Peyer's patch (tissue), 4 donors: ENCODE measurements around the gene RDH13. TPM values are rescaled to one million over a fixed set of nuclear protein-coding genes. Genes with fewer than 3 reads are reported as not detected.

Experiments used
- DNase-seq, 3 donors: peaks; one replicate each; pipeline ENCODE4 v3.0.0-alpha.2; 2017 to 2019
- H3K27ac ChIP-seq, 4 donors: fragments of 200-600 bp; sonication (generic); one replicate each; pipeline ENCODE4 v1.5.1; 2016 to 2019
- H3K27me3 ChIP-seq, 2 donors: fragments of 200-600 bp; sonication (generic); one replicate each; pipeline ENCODE4 v1.5.1; 2019
- H3K36me3 ChIP-seq, 3 donors: fragments of 200-600 bp; sonication (generic); one replicate each; pipeline ENCODE4 v1.5.1; 2016 to 2019
- H3K4me1 ChIP-seq, 4 donors: fragments of 200-600 bp; sonication (generic); one replicate each; pipeline ENCODE4 v1.5.1; 2016 to 2019
- H3K4me3 ChIP-seq, 4 donors: fragments of 200-600 bp; sonication (generic); 1 replicate in 3 of 4; 2 replicates in 1 of 4; pipeline ENCODE4 v1.5.1; 2016 to 2019; ENCODE audit warnings: mild to moderate bottlenecking in 1 of 4
- H3K9me3 ChIP-seq, 4 donors: fragments of 200-600 bp; sonication (generic); one replicate each; pipeline ENCODE4 v1.5.1; 2016 to 2019; ENCODE audit warnings: mild to moderate bottlenecking in 1 of 4
- CTCF ChIP-seq, 6 experiments: fragments of 450-650 bp in 4 of 6; fragments of 200-600 bp in 2 of 6; sonication (generic) in 1 of 6; IDR thresholded peaks; one replicate each; pipeline ENCODE4 v1.5.1; 2017 to 2019; ENCODE audit warnings: antibody characterized with exemption in 6 of 6, mild to moderate bottlenecking in 3 of 6, moderate library complexity in 1 of 6
- POLR2A ChIP-seq, 2 donors: fragments of 450-650 bp; IDR thresholded peaks; one replicate each; pipeline ENCODE4 v1.5.1; 2017; ENCODE audit warnings: antibody characterized with exemption in 2 of 2, mild to moderate bottlenecking in 2 of 2, moderate library complexity in 2 of 2
- total RNA-seq, 4 donors: library from RNA; depleted of rRNA; stranded (reverse); fragments of >200 nt; gene quantifications; one replicate each; pipeline ENCODE4 v1.1.0, GENCODE V29; 2016

Gene RDH13
- total RNA-seq, 4 donors from 2014 or later: 21.5 to 84.2 (median 49.0) TPM

GRCh38 chr19:55094456-55095259 lies 31.7 kb upstream of the RDH13 start:
- no peaks in the 10 kb centered on the region for H3K4me1 ChIP-seq
- no peaks in the 10 kb centered on the region for H3K27me3 ChIP-seq
- no peak overlapping the region for H3K4me3 ChIP-seq
- TF ChIP-seq CTCF (IDR thresholded peaks at IDR 0.05) (no peak), POLR2A (IDR thresholded peaks at IDR 0.05) (no peak)
- no peak overlapping the region for H3K27ac ChIP-seq
- H3K36me3 ChIP-seq: peaks cover 0 to 74% (median 0%) of the 10 kb centered on the region in 3 donors
- DNase-seq: peak in 1 of 3 donors; percentile 35
- H3K9me3 ChIP-seq: no peaks in the 10 kb centered on the region

GRCh38 chr19:55092423-55093318 lies 29.7 kb upstream of the RDH13 start:
- no peaks in the 10 kb centered on the region for H3K27me3 ChIP-seq
- no peak overlapping the region for H3K27ac ChIP-seq
- no peak overlapping the region for H3K4me3 ChIP-seq
- H3K9me3 ChIP-seq: no peaks in the 10 kb centered on the region
- TF ChIP-seq CTCF (IDR thresholded peaks at IDR 0.05): no peak
- TF ChIP-seq POLR2A (IDR thresholded peaks at IDR 0.05): no peak
- peaks cover 0 to 10% (median 4%) of the 10 kb centered on the region in 4 donors for H3K4me1 ChIP-seq
- peaks cover 0 to 54% (median 0%) of the 10 kb centered on the region in 3 donors for H3K36me3 ChIP-seq
- no peak for DNase-seq

GRCh38 chr19:55091955-55092354 lies 29.0 kb upstream of the RDH13 start:
- Histone ChIP-seq H3K36me3 (peaks cover 0 to 53% (median 0%) of the 10 kb centered on the region in 3 donors), H3K9me3 (no peaks in the 10 kb centered on the region)

GRCh38 chr19:55091126-55091910 lies 28.4 kb upstream of the RDH13 start:
- Histone ChIP-seq H3K36me3 (peaks cover 0 to 53% (median 0%) of the 10 kb centered on the region in 3 donors), H3K27ac (no peak overlapping the region), H3K4me1 (peaks cover 0 to 23% (median 12%) of the 10 kb centered on the region in 4 donors), H3K9me3 (no peaks in the 10 kb centered on the region), H3K4me3 (no peak overlapping the region), H3K27me3 (no peaks in the 10 kb centered on the region)
- no peak for DNase-seq
- no peak for TF ChIP-seq POLR2A (IDR thresholded peaks at IDR 0.05)
- TF ChIP-seq CTCF (IDR thresholded peaks at IDR 0.05): no peak

More at GRCh38 chr19:55091955-55092354, 29.0 kb upstream of the RDH13 start:
- no peak for DNase-seq
- H3K4me1 ChIP-seq: peaks cover 0 to 17% (median 10%) of the 10 kb centered on the region in 4 donors
- H3K27me3 ChIP-seq: no peaks in the 10 kb centered on the region
- H3K27ac ChIP-seq: no peak overlapping the region
- TF ChIP-seq POLR2A (IDR thresholded peaks at IDR 0.05): no peak
- no peak for TF ChIP-seq CTCF (IDR thresholded peaks at IDR 0.05)
- H3K4me3 ChIP-seq: no peak overlapping the region

- no peaks in the 10 kb centered on the region for H3K27me3 ChIP-seq
- no peak for DNase-seq
- H3K4me3 ChIP-seq: no peak overlapping the region
- H3K9me3 ChIP-seq: no peaks in the 10 kb centered on the region
- H3K27ac ChIP-seq: no peak overlapping the region
- TF ChIP-seq CTCF (IDR thresholded peaks at IDR 0.05) (no peak), POLR2A (IDR thresholded peaks at IDR 0.05) (no peak)
- H3K36me3 ChIP-seq: peaks cover 0 to 45% (median 0%) of the 10 kb centered on the region in 3 donors
- peaks cover 0 to 25% (median 12%) of the 10 kb centered on the region in 4 donors for H3K4me1 ChIP-seq
These were observed 27.6 kb upstream of the RDH13 start for GRCh38 chr19:55090564-55090963.
